NB4 (cell line): Measurements from ENCODE around the gene PLLP.

Experiments
- POLR2A ChIP-seq: IDR thresholded peaks from 2 replicates; pipeline ENCODE4 v1.6.1; 2011; ENCODE audit warnings: mild to moderate bottlenecking; ENCODE audit not compliant: insufficient read length; ENCODE audit errors: extremely low read depth
- TF ChIP-seq, protein P1 (sequence below): IDR thresholded peaks from one replicate; pipeline ENCODE4 v1.5.1; 2012; ENCODE audit warnings: low read depth, low read length

DNA sequence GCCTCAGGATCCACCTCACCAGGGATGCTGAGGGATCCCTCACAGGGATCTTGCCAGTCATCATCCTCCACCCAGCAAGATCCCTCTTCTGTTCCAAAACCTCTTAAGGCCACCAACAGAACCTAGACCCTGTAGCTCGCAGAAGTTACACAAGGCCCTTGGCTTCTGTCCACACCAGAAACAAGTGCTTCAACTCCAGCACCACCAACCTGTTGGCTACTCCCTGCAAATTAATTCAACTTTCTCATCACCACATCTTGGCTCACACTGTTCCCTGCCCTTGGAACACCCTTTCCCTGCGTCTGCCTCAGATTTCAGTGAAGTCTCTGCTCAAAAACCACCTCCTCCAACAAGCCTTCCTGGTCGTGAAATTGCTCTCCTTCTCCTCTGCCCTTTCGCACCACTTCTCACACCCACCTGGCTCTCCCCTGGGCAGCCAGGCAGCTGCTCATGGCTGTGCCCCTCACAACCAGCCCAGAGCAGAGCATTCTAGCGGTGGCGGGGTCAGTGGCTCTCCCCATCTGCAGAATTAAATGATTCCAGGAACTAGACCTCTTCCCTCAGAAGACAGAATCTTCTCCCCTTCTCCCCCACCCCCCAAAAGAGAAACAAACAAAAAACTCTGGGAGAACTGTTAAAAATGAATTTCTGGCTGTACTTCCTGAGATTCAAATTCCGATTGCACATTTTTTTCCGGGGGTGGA lies 1.8 kb downstream of the PLLP start:
- TF ChIP-seq, protein P1, sequence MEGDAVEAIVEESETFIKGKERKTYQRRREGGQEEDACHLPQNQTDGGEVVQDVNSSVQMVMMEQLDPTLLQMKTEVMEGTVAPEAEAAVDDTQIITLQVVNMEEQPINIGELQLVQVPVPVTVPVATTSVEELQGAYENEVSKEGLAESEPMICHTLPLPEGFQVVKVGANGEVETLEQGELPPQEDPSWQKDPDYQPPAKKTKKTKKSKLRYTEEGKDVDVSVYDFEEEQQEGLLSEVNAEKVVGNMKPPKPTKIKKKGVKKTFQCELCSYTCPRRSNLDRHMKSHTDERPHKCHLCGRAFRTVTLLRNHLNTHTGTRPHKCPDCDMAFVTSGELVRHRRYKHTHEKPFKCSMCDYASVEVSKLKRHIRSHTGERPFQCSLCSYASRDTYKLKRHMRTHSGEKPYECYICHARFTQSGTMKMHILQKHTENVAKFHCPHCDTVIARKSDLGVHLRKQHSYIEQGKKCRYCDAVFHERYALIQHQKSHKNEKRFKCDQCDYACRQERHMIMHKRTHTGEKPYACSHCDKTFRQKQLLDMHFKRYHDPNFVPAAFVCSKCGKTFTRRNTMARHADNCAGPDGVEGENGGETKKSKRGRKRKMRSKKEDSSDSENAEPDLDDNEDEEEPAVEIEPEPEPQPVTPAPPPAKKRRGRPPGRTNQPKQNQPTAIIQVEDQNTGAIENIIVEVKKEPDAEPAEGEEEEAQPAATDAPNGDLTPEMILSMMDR, result no peak
- no peak for TF ChIP-seq POLR2A
